Sigmoid colon (tissue), 7 donors: ENCODE data around the gene ZNF581. TPM values are rescaled to one million over a fixed set of nuclear protein-coding genes. Genes with fewer than 3 reads are reported as not detected.

Experiments used
- DNase-seq: peaks from one replicate; pipeline ENCODE4 v3.0.0-alpha.2; 2019
- H3K27ac ChIP-seq, 4 donors: fragments of 200-600 bp; sonication (generic); one replicate each; pipeline ENCODE4 v1.5.1; 2016 to 2019; ENCODE audit warnings: mild to moderate bottlenecking in 1 of 4
- H3K27me3 ChIP-seq, 3 donors: fragments of 200-600 bp; sonication (generic); one replicate each; pipeline ENCODE4 v1.5.1; 2019; ENCODE audit warnings: mild to moderate bottlenecking in 1 of 3
- H3K36me3 ChIP-seq, 4 donors: fragments of 200-600 bp; sonication (generic); one replicate each; pipeline ENCODE4 v1.5.1; 2016 to 2019
- H3K4me1 ChIP-seq, 4 donors: fragments of 200-600 bp; sonication (generic); one replicate each; pipeline ENCODE4 v1.5.1; 2017 to 2019
- H3K4me3 ChIP-seq, 4 donors: fragments of 200-600 bp; sonication (generic); one replicate each; pipeline ENCODE4 v1.5.1; 2017 to 2019; ENCODE audit warnings: mild to moderate bottlenecking in 2 of 4, moderate library complexity in 1 of 4
- H3K9me3 ChIP-seq, 4 donors: fragments of 200-600 bp in 3 of 4; sonication (generic) in 3 of 4; one replicate each; pipeline versions ENCODE4 v1.5.1 to v1.6.1; 2013 to 2019
- CTCF ChIP-seq, 4 experiments: fragments of 450-650 bp in 3 of 4; fragments of 200-600 bp in 1 of 4; IDR thresholded peaks; one replicate each; pipeline ENCODE4 v1.5.1; 2016 to 2019; ENCODE audit warnings: antibody characterized with exemption in 4 of 4, mild to moderate bottlenecking in 3 of 4, moderate library complexity in 2 of 4
- EP300 ChIP-seq, 4 donors: sonication (generic); formaldehyde crosslinking; IDR thresholded peaks; one replicate each; pipeline ENCODE4 v1.6.1; 2017; ENCODE audit warnings: antibody characterized with exemption in 4 of 4
- POLR2A ChIP-seq, 2 donors: fragments of 450-650 bp; IDR thresholded peaks; one replicate each; pipeline ENCODE4 v1.6.1; 2016; ENCODE audit warnings: antibody characterized with exemption in 2 of 2, mild to moderate bottlenecking in 2 of 2, moderate library complexity in 2 of 2
- POLR2AphosphoS5 ChIP-seq, 4 donors: sonication (generic); formaldehyde crosslinking; IDR thresholded peaks; one replicate each; pipeline ENCODE4 v1.6.1; 2017; ENCODE audit warnings: antibody characterized with exemption in 4 of 4
- WGBS, 2 donors: extraction: QIAGEN DNeasy Blood & Tissue Kit; methylation state at CpG; one replicate each; pipeline ENCODE4 v1.1.7; 2013; 5-methylcytosine and 5-hydroxymethylcytosine counted together
- intact Hi-C: fragments of 100-400 bp; cut with DNase I; formaldehyde crosslinking; loops from one replicate; pipeline ENCODE4 v1.15.1; 2023
- polyA plus RNA-seq, 3 donors: library from polyadenylated mRNA; stranded (reverse); fragments of 200-250 nt; gene quantifications; one replicate each; pipeline ENCODE4 v1.2.3, GENCODE V29; 2013
- total RNA-seq, 4 donors: library from RNA; depleted of rRNA; stranded (reverse); fragments of >200 nt; gene quantifications; one replicate each; pipeline ENCODE4 v1.1.0, GENCODE V29; 2016
- donor health status: healthy with polysubstance abuse.
- donor health status: Bipolar disorder and iron deficiency.
- donor health status: healthy.

Gene ZNF581
- total and polyA plus RNA-seq, 7 donors = 17.1 to 43.2 (median 23.4) TPM

GRCh38 chr19:55614711-55615542, 28.5 kb upstream of the ZNF581 start:
- Histone ChIP-seq H3K27me3 (no peaks in the 10 kb centered on the region), H3K9me3 (no peaks in the 10 kb centered on the region), H3K4me3 (no peak overlapping the region), H3K36me3 (peaks cover 17 to 51% (median 34%) of the 10 kb centered on the region in 4 donors), H3K27ac (no peak overlapping the region), H3K4me1 (peaks cover 0 to 13% (median 6%) of the 10 kb centered on the region in 4 donors)
- no peak for DNase-seq
- WGBS, 2 donors = 97% methylated on average over 98 of the region's 98 CpGs
- intact Hi-C loops = no loop called here
- TF ChIP-seq POLR2AphosphoS5 (IDR thresholded peaks at IDR 0.05) (no peak), EP300 (IDR thresholded peaks at IDR 0.05) (no peak), POLR2A (IDR thresholded peaks at IDR 0.05) (no peak), CTCF (IDR thresholded peaks at IDR 0.05) (no peak)

GRCh38 chr19:55615543-55616394, 27.7 kb upstream of the ZNF581 start:
- H3K36me3 ChIP-seq = peaks cover 17 to 45% (median 31%) of the 10 kb centered on the region in 4 donors
- no peaks in the 10 kb centered on the region for H3K9me3 ChIP-seq
- H3K27me3 ChIP-seq = no peaks in the 10 kb centered on the region
- no peak for DNase-seq
- peaks cover 0 to 13% (median 6%) of the 10 kb centered on the region in 4 donors for H3K4me1 ChIP-seq
- 98% methylated on average over 88 of the region's 88 CpGs for WGBS, 2 donors
- no peak overlapping the region for H3K27ac ChIP-seq
- H3K4me3 ChIP-seq = no peak overlapping the region
- no peak for TF ChIP-seq CTCF (IDR thresholded peaks at IDR 0.05)
- TF ChIP-seq POLR2AphosphoS5 (IDR thresholded peaks at IDR 0.05) = no peak
- TF ChIP-seq EP300 (IDR thresholded peaks at IDR 0.05) = no peak
- TF ChIP-seq POLR2A (IDR thresholded peaks at IDR 0.05) = no peak
- intact Hi-C loops = no loop called here

GRCh38 chr19:55616395-55616875, 27.0 kb upstream of the ZNF581 start:
- intact Hi-C loops = no loop called here
- DNase-seq = no peak
- Histone ChIP-seq H3K4me1 (peaks cover 0 to 7% (median 3%) of the 10 kb centered on the region in 4 donors), H3K4me3 (no peak overlapping the region), H3K9me3 (no peaks in the 10 kb centered on the region), H3K27me3 (no peaks in the 10 kb centered on the region), H3K36me3 (peaks cover 17 to 52% (median 34%) of the 10 kb centered on the region in 4 donors), H3K27ac (no peak overlapping the region)
- WGBS, 2 donors = 98% methylated on average over 38 of the region's 38 CpGs
- no peak for TF ChIP-seq POLR2A (IDR thresholded peaks at IDR 0.05)
- no peak for TF ChIP-seq EP300 (IDR thresholded peaks at IDR 0.05)
- TF ChIP-seq POLR2AphosphoS5 (IDR thresholded peaks at IDR 0.05) = no peak
- TF ChIP-seq CTCF (IDR thresholded peaks at IDR 0.05) = no peak

GRCh38 chr19:55617426-55617825, 26.0 kb upstream of the ZNF581 start:
- no peak for DNase-seq
- Histone ChIP-seq H3K27ac (no peak overlapping the region), H3K4me3 (no peak overlapping the region), H3K36me3 (peaks cover 17 to 61% (median 37%) of the 10 kb centered on the region in 4 donors), H3K27me3 (no peaks in the 10 kb centered on the region), H3K9me3 (no peaks in the 10 kb centered on the region), H3K4me1 (no peaks in the 10 kb centered on the region)
- WGBS, 2 donors = 91 to 93% methylated on average over 8 of the region's 8 CpGs
- TF ChIP-seq EP300 (IDR thresholded peaks at IDR 0.05) (no peak), POLR2AphosphoS5 (IDR thresholded peaks at IDR 0.05) (no peak), CTCF (IDR thresholded peaks at IDR 0.05) (no peak), POLR2A (IDR thresholded peaks at IDR 0.05) (no peak)
- intact Hi-C loops = no loop called here
